ENCODE results near the gene OXA1L.

DNA sequence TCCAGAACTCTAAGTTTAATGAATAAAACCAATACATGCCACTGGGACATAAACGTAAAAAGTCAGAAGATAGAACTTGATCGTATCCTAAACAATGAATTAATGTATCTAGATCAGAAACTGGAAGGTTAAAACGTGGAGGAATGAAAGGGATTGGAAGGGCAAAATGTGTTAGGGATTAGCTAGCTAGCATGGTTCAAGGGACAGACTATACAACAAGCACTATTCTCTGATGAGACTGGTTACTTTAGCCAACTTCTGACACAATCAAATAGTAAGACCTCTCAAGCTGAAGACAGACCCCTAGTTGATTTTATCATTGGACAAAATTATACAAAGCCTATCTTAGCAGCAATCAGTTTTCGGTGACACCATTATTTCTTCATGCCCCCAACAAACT is 18.7 kb upstream of the OXA1L start:
- TF ChIP-seq L3MBTL2 (conservative IDR thresholded peaks at IDR 0.05): no peak
- no peak for TF ChIP-seq ARNT (IDR thresholded peaks at IDR 0.05)
- TF ChIP-seq NFRKB (IDR thresholded peaks at IDR 0.05): no peak
- no peak for TF ChIP-seq SP1 (IDR thresholded peaks at IDR 0.05)
- no peak for TF ChIP-seq LEF1 (IDR thresholded peaks at IDR 0.05; ENCODE audit: borderline replicate concordance)
- TF ChIP-seq FOXM1 (IDR thresholded peaks at IDR 0.05; ENCODE audit: borderline replicate concordance): no peak
- no peak for TF ChIP-seq CTBP1 (IDR thresholded peaks at IDR 0.05; ENCODE audit: borderline replicate concordance)

All from HEK293T (cell line).